Natural killer cell (primary cell): ENCODE results near the gene PPP5C. TPM values are rescaled to one million over a fixed set of nuclear protein-coding genes. Genes with fewer than 3 reads are reported as not detected.

Experiments
- ATAC-seq, 3 donors: fragments of 150-1000 bp in 2 of 3; fragments of 200-7000 bp in 1 of 3; cut with Tn5 transposase; 1 replicate in 1 of 3; 2 replicates in 2 of 3; pipeline ENCODE4 v1.10.0; 2021; ENCODE audit warnings: mild to moderate bottlenecking in 2 of 3, moderate library complexity in 2 of 3
- DNase-seq, 2 donors: peaks; one replicate each; pipeline versions ENCODE4 v3.0.0 to v3.0.0-alpha.2; 2013 to 2021; ENCODE audit warnings: mixed read lengths in 1 of 2
- H3K27ac ChIP-seq: one replicate; pipeline ENCODE4 v1.5.1; 2013; ENCODE audit warnings: mild to moderate bottlenecking, low read length
- H3K27me3 ChIP-seq: one replicate; pipeline ENCODE4 v1.6.1; 2013; ENCODE audit warnings: low read length; ENCODE audit not compliant: control insufficient read depth, insufficient read depth
- H3K36me3 ChIP-seq: one replicate; pipeline ENCODE4 v1.6.1; 2013; ENCODE audit warnings: low read length; ENCODE audit not compliant: control insufficient read depth, insufficient read depth
- H3K4me1 ChIP-seq: one replicate; pipeline ENCODE4 v1.6.1; 2013; ENCODE audit warnings: low read length; ENCODE audit not compliant: control insufficient read depth, insufficient read depth
- H3K4me3 ChIP-seq: one replicate; pipeline ENCODE4 v1.5.1; 2013; ENCODE audit warnings: low read length
- H3K9me3 ChIP-seq: one replicate; pipeline ENCODE4 v1.6.1; 2013; ENCODE audit warnings: low read length; ENCODE audit not compliant: control insufficient read depth, insufficient read depth
- H3K27ac Mint-ChIP-seq, 2 donors: one replicate each; pipeline ENCODE4 v1.8.0; 2022; ENCODE audit warnings: mild to moderate bottlenecking in 2 of 2, mixed read lengths in 2 of 2, moderate library complexity in 1 of 2
- H3K27me3 Mint-ChIP-seq, 2 donors: one replicate each; pipeline ENCODE4 v1.8.0; 2022; ENCODE audit warnings: low read depth in 2 of 2, mixed read lengths in 2 of 2
- H3K36me3 Mint-ChIP-seq: one replicate; pipeline ENCODE4 v1.8.0; 2022; ENCODE audit warnings: mixed read lengths
- H3K4me1 Mint-ChIP-seq, 2 donors: one replicate each; pipeline ENCODE4 v1.8.0; 2022; ENCODE audit warnings: mixed read lengths in 2 of 2
- H3K4me3 Mint-ChIP-seq: one replicate; pipeline ENCODE4 v1.8.0; 2022; ENCODE audit warnings: mild to moderate bottlenecking, moderate library complexity, mixed read lengths
- H3K9me3 Mint-ChIP-seq, 2 donors: one replicate each; pipeline ENCODE4 v1.8.0; 2022; ENCODE audit warnings: mixed read lengths in 2 of 2
- CTCF ChIP-seq: fragments of 200-600 bp; IDR thresholded peaks from one replicate; pipeline ENCODE4 v1.8.0; 2022; ENCODE audit warnings: antibody characterized with exemption
- WGBS: methylation state at CpG from one replicate; pipeline ENCODE4 v1.1.7; 2013; ENCODE audit warnings: missing lambda C conversion rate; ENCODE audit not compliant: insufficient coverage; 5-methylcytosine and 5-hydroxymethylcytosine counted together
- intact Hi-C: fragments of 100-400 bp; cut with micrococcal nuclease; formaldehyde crosslinking; loops from one replicate; pipeline ENCODE4 v1.14.2; 2022
- total RNA-seq, 4 donors: library from RNA; stranded (reverse); fragments of 120-200 nt in 1 of 4; gene quantifications; one replicate each; pipeline versions ENCODE4 v1.2.3 to v1.2.4, GENCODE V29; 2013 to 2022

PPP5C gene
- total RNA-seq, 3 donors from 2014 or later (not counting 1 experiment from before 2014, with no cell fraction given) = 95.4 to 106 (median 98.4) TPM

- H3K9me3 ChIP-seq = no peaks in the 10 kb centered on the region
- H3K4me1 Mint-ChIP-seq = peaks cover 48 to 77% of the 10 kb centered on the region in 2 donors
Measured at GRCh38 chr19:46350029-46350757, 3.3 kb downstream of the PPP5C start.

GRCh38 chr19:46350758-46351159 lies 3.9 kb downstream of the PPP5C start:
- Histone ChIP-seq H3K36me3 (peaks cover 22% of the 10 kb centered on the region), H3K4me3 (no peak overlapping the region), H3K27me3 (no peaks in the 10 kb centered on the region), H3K27ac (peak overlapping the region; percentile 70), H3K9me3 (no peaks in the 10 kb centered on the region), H3K4me1 (peaks cover 90% of the 10 kb centered on the region)
- ATAC-seq (peak; percentile 31 to 51 (median 34)), DNase-seq (peak; percentile 29 to 66)
- H3K4me3 Mint-ChIP-seq = peak overlapping the region; percentile 79
- WGBS = 24% methylated on average over 8 of the region's 8 CpGs
- no peak for TF ChIP-seq CTCF
- H3K9me3 Mint-ChIP-seq = no peaks in the 10 kb centered on the region
- no peaks in the 10 kb centered on the region for H3K27me3 Mint-ChIP-seq
- H3K27ac Mint-ChIP-seq = peak overlapping the region; percentile 90 to 94
- intact Hi-C loops = loop anchor here (2.0 kb wide), 1 partner anchor 14 kb away; no protein-coding TSS in a partner anchor
- no peaks in the 10 kb centered on the region for H3K36me3 Mint-ChIP-seq
- H3K4me1 Mint-ChIP-seq = peaks cover 53 to 83% of the 10 kb centered on the region in 2 donors

More at GRCh38 chr19:46350029-46350757, 3.3 kb downstream of the PPP5C start:
- Mint-ChIP-seq H3K27ac (peak overlapping the region; percentile 90 to 94), H3K36me3 (no peaks in the 10 kb centered on the region), H3K27me3 (no peaks in the 10 kb centered on the region), H3K4me3 (peak overlapping the region; percentile 76), H3K9me3 (no peaks in the 10 kb centered on the region)
- 29% methylated on average over 8 of the region's 8 CpGs for WGBS
- H3K4me1 ChIP-seq = peaks cover 84% of the 10 kb centered on the region
- H3K36me3 ChIP-seq = peaks cover 17% of the 10 kb centered on the region
- H3K4me3 ChIP-seq = no peak overlapping the region
- no peak for DNase-seq
- ATAC-seq = no peak
- H3K27ac ChIP-seq = peak overlapping the region; percentile 70
- intact Hi-C loops = loop anchor here (2.0 kb wide), 1 partner anchor 15 kb away; no protein-coding TSS in a partner anchor
- no peaks in the 10 kb centered on the region for H3K27me3 ChIP-seq
- no peak for TF ChIP-seq CTCF

GRCh38 chr19:46351241-46352041 lies 4.6 kb downstream of the PPP5C start:
- H3K27me3 Mint-ChIP-seq = no peaks in the 10 kb centered on the region
- H3K27ac ChIP-seq = peak overlapping the region; percentile 70
- peak in 1 of 2 donors; percentile 58 for DNase-seq
- no peaks in the 10 kb centered on the region for H3K36me3 Mint-ChIP-seq
- H3K27me3 ChIP-seq = no peaks in the 10 kb centered on the region
- TF ChIP-seq CTCF = no peak
- no peak for ATAC-seq
- peaks cover 55 to 88% of the 10 kb centered on the region in 2 donors for H3K4me1 Mint-ChIP-seq
- 57% methylated on average over 17 of the region's 18 CpGs for WGBS
- intact Hi-C loops = loop anchor here (2.0 kb wide), 1 partner anchor 13 kb away; no protein-coding TSS in a partner anchor
- H3K4me1 ChIP-seq = peaks cover 93% of the 10 kb centered on the region
- peak overlapping the region; percentile 79 for H3K4me3 Mint-ChIP-seq
- no peaks in the 10 kb centered on the region for H3K9me3 Mint-ChIP-seq
- no peaks in the 10 kb centered on the region for H3K9me3 ChIP-seq
- peaks cover 25% of the 10 kb centered on the region for H3K36me3 ChIP-seq
- H3K27ac Mint-ChIP-seq = peak overlapping the region; percentile 90 to 94
- H3K4me3 ChIP-seq = no peak overlapping the region
